Esophagus muscularis mucosa (tissue), 3 donors: ENCODE measurements around the gene TOR1AIP2.

ENCODE experiments used
- CTCF ChIP-seq, 3 experiments: fragments of 200-600 bp in 2 of 3; fragments of 450-650 bp in 1 of 3; sonication (generic) in 2 of 3; IDR thresholded peaks; one replicate each; pipeline ENCODE4 v1.5.1; 2017 to 2019; ENCODE audit warnings: antibody characterized with exemption in 3 of 3, mild to moderate bottlenecking in 2 of 3, moderate library complexity in 1 of 3
- POLR2AphosphoS5 ChIP-seq, 2 donors: sonication (generic); formaldehyde crosslinking; IDR thresholded peaks; one replicate each; pipeline ENCODE4 v1.6.1; 2017; ENCODE audit warnings: antibody characterized with exemption in 2 of 2

- no peak for TF ChIP-seq POLR2AphosphoS5 (IDR thresholded peaks at IDR 0.05)
- TF ChIP-seq CTCF (IDR thresholded peaks at IDR 0.05) = no peak
Measured at GRCh38 chr1:179798213-179798863, 79.3 kb downstream of the TOR1AIP2 start.
